ENCODE data around the gene PHF12. TPM values are rescaled to one million over a fixed set of nuclear protein-coding genes. Genes with fewer than 3 reads are reported as not detected.

PHF12 gene
- total RNA-seq, 1 experiment from 2014 or later = 79.1 TPM

- Histone ChIP-seq H3K4me1 (ENCODE audit: control insufficient read depth, insufficient read depth, low read length) (no peaks in the 10 kb centered on the region), H3K4me3 (ENCODE audit: low read depth in 2 of 2, low read length in 2 of 2) (no peak overlapping the region), H3K27me3 (ENCODE audit: control insufficient read depth, insufficient read depth, low read length) (no peaks in the 10 kb centered on the region), H3K9me3 (ENCODE audit: control insufficient read depth, insufficient read depth, low read depth, low read length) (no peaks in the 10 kb centered on the region), H3K36me3 (ENCODE audit: control insufficient read depth, insufficient read depth, low read length) (no peaks in the 10 kb centered on the region), H3K27ac (ENCODE audit: low read length) (no peak overlapping the region)
- intact Hi-C loops (cut with micrococcal nuclease; ENCODE audit: unreplicated experiment) (no loop called here), in situ Hi-C loops (cut with HindIII; ENCODE audit: low pct_unique_long_range_greater_than_20kb, low sequenced_read_pairs) (no loop called here)
- TF ChIP-seq TCF7L2 (IDR thresholded peaks at IDR 0.05; ENCODE audit: low read depth, low read length) (no peak), POLR2AphosphoS5 (IDR thresholded peaks at IDR 0.05; ENCODE audit: low read depth, low read length) (no peak), CTCF (IDR thresholded peaks at IDR 0.05) (no peak), SIN3A (IDR thresholded peaks at IDR 0.05; ENCODE audit: borderline replicate concordance, insufficient read depth, low read depth, low read length) (no peak), REST (IDR thresholded peaks at IDR 0.05; ENCODE audit: insufficient read depth in 1 of 2, low read depth in 2 of 2, low read length in 1 of 2) (no peak)
- ATAC-seq (no peak), DNase-seq (ENCODE audit: low read depth, low spot score) (no peak)
- BruUV-seq (replicated peaks) = no TSS peak
- ChIA-PET CTCF (interaction anchor here (0.5 kb wide), 1 partner anchor 157 kb away, joined by 9 read pairs; no protein-coding TSS in a partner anchor), POLR2A (interaction anchor here (0.5 to 0.6 kb wide), 2 partner anchors 31 to 164 kb away, joined by 4 to 6 read pairs; no protein-coding TSS in a partner anchor)
Observed at GRCh38 chr17:28983286-28984230, 32.2 kb upstream of the PHF12 start.

GRCh38 chr17:28982131-28982793 lies 30.9 kb upstream of the PHF12 start:
- ATAC-seq (no peak), DNase-seq (ENCODE audit: low read depth, low spot score) (no peak)
- in situ Hi-C loops (cut with HindIII; ENCODE audit: low pct_unique_long_range_greater_than_20kb, low sequenced_read_pairs) (no loop called here), intact Hi-C loops (cut with micrococcal nuclease; ENCODE audit: unreplicated experiment) (no loop called here)
- Histone ChIP-seq H3K4me3 (ENCODE audit: low read depth in 2 of 2, low read length in 2 of 2) (no peak overlapping the region), H3K27me3 (ENCODE audit: control insufficient read depth, insufficient read depth, low read length) (no peaks in the 10 kb centered on the region), H3K36me3 (ENCODE audit: control insufficient read depth, insufficient read depth, low read length) (no peaks in the 10 kb centered on the region), H3K27ac (ENCODE audit: low read length) (no peak overlapping the region), H3K9me3 (ENCODE audit: control insufficient read depth, insufficient read depth, low read depth, low read length) (no peaks in the 10 kb centered on the region), H3K4me1 (ENCODE audit: control insufficient read depth, insufficient read depth, low read length) (no peaks in the 10 kb centered on the region)
- no TSS peak for BruUV-seq (replicated peaks)
- POLR2A ChIA-PET = no interaction called here
- CTCF ChIA-PET = no interaction called here
- TF ChIP-seq REST (IDR thresholded peaks at IDR 0.05; ENCODE audit: insufficient read depth in 1 of 2, low read depth in 2 of 2, low read length in 1 of 2) (no peak), POLR2AphosphoS5 (IDR thresholded peaks at IDR 0.05; ENCODE audit: low read depth, low read length) (no peak), CTCF (IDR thresholded peaks at IDR 0.05) (no peak), SIN3A (IDR thresholded peaks at IDR 0.05; ENCODE audit: borderline replicate concordance, insufficient read depth, low read depth, low read length) (no peak), TCF7L2 (IDR thresholded peaks at IDR 0.05; ENCODE audit: low read depth, low read length) (no peak)
